Measurements from ENCODE around the gene NAV3.

The NAV3 gene

GRCh38 chr12:78167510-78167909 is 336.8 kb downstream of the NAV3 start:
- no peak overlapping the region for H3K4me3 Mint-ChIP-seq

GRCh38 chr12:78171061-78171460 is 340.4 kb downstream of the NAV3 start:
- H3K27ac Mint-ChIP-seq: no peak overlapping the region
- no peaks in the 10 kb centered on the region for H3K4me1 Mint-ChIP-seq (ENCODE audit: low read depth)
- no peaks in the 10 kb centered on the region for H3K36me3 Mint-ChIP-seq (ENCODE audit: low read depth)
- H3K27me3 Mint-ChIP-seq: no peaks in the 10 kb centered on the region
- H3K4me3 Mint-ChIP-seq: no peak overlapping the region
- H3K9me3 Mint-ChIP-seq: no peaks in the 10 kb centered on the region

More at GRCh38 chr12:78167510-78167909, 336.8 kb downstream of the NAV3 start:
- Mint-ChIP-seq H3K27me3 (no peaks in the 10 kb centered on the region), H3K36me3 (ENCODE audit: low read depth) (no peaks in the 10 kb centered on the region), H3K4me1 (ENCODE audit: low read depth) (no peaks in the 10 kb centered on the region), H3K27ac (no peak overlapping the region), H3K9me3 (no peaks in the 10 kb centered on the region)

GRCh38 chr12:78176643-78177042 is 345.9 kb downstream of the NAV3 start:
- no peak overlapping the region for H3K4me3 Mint-ChIP-seq
- H3K27ac Mint-ChIP-seq: no peak overlapping the region
- H3K9me3 Mint-ChIP-seq: no peaks in the 10 kb centered on the region
- H3K27me3 Mint-ChIP-seq: no peaks in the 10 kb centered on the region
- H3K4me1 Mint-ChIP-seq (ENCODE audit: low read depth): no peaks in the 10 kb centered on the region
- no peaks in the 10 kb centered on the region for H3K36me3 Mint-ChIP-seq (ENCODE audit: low read depth)

DNA sequence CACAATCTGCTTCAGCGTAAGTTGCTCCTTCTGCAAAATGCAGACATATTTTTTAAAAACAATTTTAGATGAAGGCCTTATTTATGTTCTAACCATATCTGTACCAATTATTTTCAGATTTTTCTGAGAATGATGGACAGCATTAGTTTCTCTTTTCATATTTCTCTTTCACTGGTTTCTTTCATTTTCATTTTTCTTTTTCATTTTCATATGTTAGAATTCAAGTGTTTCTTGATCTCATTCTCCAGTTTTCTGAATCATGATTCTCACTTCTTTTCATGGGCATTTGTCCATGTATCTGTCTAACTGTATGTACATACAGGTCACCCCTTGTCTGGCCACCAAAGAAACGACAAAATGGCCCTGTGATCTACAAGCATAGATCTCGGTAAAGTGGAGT is 346.6 kb downstream of the NAV3 start:
- Mint-ChIP-seq H3K9me3 (no peaks in the 10 kb centered on the region), H3K36me3 (ENCODE audit: low read depth) (no peaks in the 10 kb centered on the region), H3K27ac (no peak overlapping the region), H3K4me3 (no peak overlapping the region), H3K4me1 (ENCODE audit: low read depth) (no peaks in the 10 kb centered on the region), H3K27me3 (no peaks in the 10 kb centered on the region)

DNA sequence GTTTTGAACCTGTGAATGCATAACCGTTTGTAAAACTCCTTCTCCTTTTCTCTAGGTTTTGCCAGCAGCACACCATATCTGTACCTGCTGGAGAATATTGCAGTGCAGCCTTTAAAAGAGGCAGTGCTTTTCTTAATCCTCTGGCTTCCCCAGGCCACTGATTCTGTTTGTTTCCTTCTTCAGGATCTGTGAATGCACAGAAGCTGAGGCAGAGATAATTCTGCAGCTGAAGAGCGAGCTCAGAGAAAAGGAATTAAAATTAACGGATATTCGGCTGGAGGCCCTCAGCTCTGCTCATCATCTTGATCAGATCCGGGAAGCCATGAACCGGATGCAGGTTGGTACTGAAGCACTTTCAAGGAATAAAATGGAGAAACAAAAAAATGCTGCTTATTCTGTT is 348.7 kb downstream of the NAV3 start:
- H3K4me1 Mint-ChIP-seq (ENCODE audit: low read depth): no peaks in the 10 kb centered on the region
- no peak overlapping the region for H3K27ac Mint-ChIP-seq
- peaks cover 6% of the 10 kb centered on the region for H3K9me3 Mint-ChIP-seq
- no peak overlapping the region for H3K4me3 Mint-ChIP-seq
- H3K36me3 Mint-ChIP-seq (ENCODE audit: low read depth): no peaks in the 10 kb centered on the region
- H3K27me3 Mint-ChIP-seq: no peaks in the 10 kb centered on the region

DNA sequence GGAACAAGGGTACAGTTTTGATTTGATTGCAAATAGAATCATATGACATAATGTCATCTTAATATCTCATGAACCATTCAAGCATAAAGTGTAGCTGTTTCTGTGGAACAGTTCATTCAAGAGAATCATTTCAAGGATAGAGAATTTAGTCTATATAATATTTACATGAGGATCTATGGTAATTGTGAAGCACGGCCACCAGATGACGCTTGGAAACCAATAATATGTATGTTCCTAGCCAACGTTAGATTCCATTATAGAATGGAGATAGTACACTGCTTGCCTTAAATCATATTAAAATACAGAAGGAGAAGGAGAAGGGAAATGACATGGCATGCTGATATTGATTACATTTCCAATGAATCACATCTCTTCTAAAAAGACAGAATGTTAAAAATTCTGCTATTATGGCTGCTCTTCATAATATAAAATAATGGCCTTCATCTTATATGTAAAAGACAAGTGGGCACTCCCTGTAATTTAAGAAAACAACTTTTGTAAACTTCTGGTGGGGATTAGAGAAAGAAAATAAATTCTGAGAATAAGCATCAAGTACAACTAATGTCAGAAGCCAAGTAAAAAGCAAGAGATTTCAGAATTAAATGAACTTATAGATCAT is 351.0 kb downstream of the NAV3 start:
- no peaks in the 10 kb centered on the region for H3K4me1 Mint-ChIP-seq (ENCODE audit: low read depth)
- no peaks in the 10 kb centered on the region for H3K36me3 Mint-ChIP-seq (ENCODE audit: low read depth)
- peaks cover 6% of the 10 kb centered on the region for H3K9me3 Mint-ChIP-seq
- no peak overlapping the region for H3K4me3 Mint-ChIP-seq
- no peak overlapping the region for H3K27ac Mint-ChIP-seq
- H3K27me3 Mint-ChIP-seq: no peaks in the 10 kb centered on the region

DNA sequence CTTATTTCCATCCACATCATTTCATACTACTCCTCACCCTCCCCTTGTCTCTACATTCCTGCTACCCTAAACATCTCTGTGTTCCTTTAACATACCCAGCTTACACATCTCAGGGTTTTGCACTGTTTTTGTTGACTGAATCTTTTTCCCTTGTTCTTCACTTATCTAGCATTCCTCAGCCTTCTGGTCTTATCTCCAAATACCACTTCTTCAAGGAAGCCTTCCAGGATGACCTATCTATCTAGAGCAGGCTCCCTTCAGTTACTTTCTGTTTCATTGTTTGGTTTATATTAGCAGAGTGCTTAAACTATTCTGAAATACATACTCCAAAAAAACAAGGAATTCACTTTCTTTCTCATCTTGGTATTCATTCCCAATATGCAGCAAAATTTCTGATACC is 353.1 kb downstream of the NAV3 start:
- Mint-ChIP-seq H3K27ac (no peak overlapping the region), H3K36me3 (ENCODE audit: low read depth) (no peaks in the 10 kb centered on the region), H3K4me1 (ENCODE audit: low read depth) (no peaks in the 10 kb centered on the region), H3K4me3 (no peak overlapping the region), H3K9me3 (peaks cover 6% of the 10 kb centered on the region), H3K27me3 (no peaks in the 10 kb centered on the region)

DNA sequence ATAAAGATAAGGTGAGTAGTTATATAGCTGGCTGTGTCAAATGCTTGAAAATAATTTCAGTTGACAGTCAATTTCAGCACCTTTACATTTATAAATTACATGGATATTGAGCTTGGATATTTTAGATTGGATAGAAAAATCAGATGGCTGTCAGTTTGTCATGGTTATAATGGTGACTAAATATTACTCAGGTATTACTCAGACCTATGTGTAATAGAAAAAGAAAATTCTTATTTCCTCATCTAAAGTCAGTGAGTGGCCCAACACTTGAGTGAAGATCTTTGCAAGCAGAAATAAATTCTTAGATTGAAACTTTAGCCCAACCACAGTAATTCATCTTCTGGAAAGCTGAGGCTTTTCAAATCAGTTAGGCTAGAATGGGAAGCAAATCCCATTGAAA is 354.4 kb downstream of the NAV3 start:
- H3K4me3 Mint-ChIP-seq: no peak overlapping the region
- no peaks in the 10 kb centered on the region for H3K36me3 Mint-ChIP-seq (ENCODE audit: low read depth)
- no peaks in the 10 kb centered on the region for H3K4me1 Mint-ChIP-seq (ENCODE audit: low read depth)
- H3K27ac Mint-ChIP-seq: no peak overlapping the region
- peaks cover 6% of the 10 kb centered on the region for H3K9me3 Mint-ChIP-seq
- no peaks in the 10 kb centered on the region for H3K27me3 Mint-ChIP-seq

GRCh38 chr12:78185651-78186050 is 355.0 kb downstream of the NAV3 start:
- no peaks in the 10 kb centered on the region for H3K27me3 Mint-ChIP-seq
- peaks cover 6% of the 10 kb centered on the region for H3K9me3 Mint-ChIP-seq
- no peak overlapping the region for H3K4me3 Mint-ChIP-seq
- H3K4me1 Mint-ChIP-seq (ENCODE audit: low read depth): no peaks in the 10 kb centered on the region
- H3K36me3 Mint-ChIP-seq (ENCODE audit: low read depth): no peaks in the 10 kb centered on the region
- no peak overlapping the region for H3K27ac Mint-ChIP-seq

- Mint-ChIP-seq H3K4me1 (ENCODE audit: low read depth) (no peaks in the 10 kb centered on the region), H3K36me3 (ENCODE audit: low read depth) (no peaks in the 10 kb centered on the region), H3K9me3 (peaks cover 6% of the 10 kb centered on the region), H3K27ac (no peak overlapping the region), H3K4me3 (no peak overlapping the region), H3K27me3 (no peaks in the 10 kb centered on the region)
Measured at GRCh38 chr12:78186670-78187069, 356.0 kb downstream of the NAV3 start.

GRCh38 chr12:78187741-78188140 is 357.0 kb downstream of the NAV3 start:
- Mint-ChIP-seq H3K27ac (no peak overlapping the region), H3K4me3 (no peak overlapping the region), H3K36me3 (ENCODE audit: low read depth) (no peaks in the 10 kb centered on the region), H3K4me1 (ENCODE audit: low read depth) (no peaks in the 10 kb centered on the region), H3K9me3 (peaks cover 6% of the 10 kb centered on the region), H3K27me3 (no peaks in the 10 kb centered on the region)

- H3K9me3 Mint-ChIP-seq: no peaks in the 10 kb centered on the region
- no peaks in the 10 kb centered on the region for H3K27me3 Mint-ChIP-seq
- H3K27ac Mint-ChIP-seq: no peak overlapping the region
- no peaks in the 10 kb centered on the region for H3K36me3 Mint-ChIP-seq (ENCODE audit: low read depth)
- no peaks in the 10 kb centered on the region for H3K4me1 Mint-ChIP-seq (ENCODE audit: low read depth)
- no peak overlapping the region for H3K4me3 Mint-ChIP-seq
Measured at GRCh38 chr12:78189656-78190055, 359.0 kb downstream of the NAV3 start.

GRCh38 chr12:78191611-78192010 is 360.9 kb downstream of the NAV3 start:
- no peak overlapping the region for H3K27ac Mint-ChIP-seq
- no peaks in the 10 kb centered on the region for H3K9me3 Mint-ChIP-seq
- H3K4me1 Mint-ChIP-seq (ENCODE audit: low read depth): no peaks in the 10 kb centered on the region
- H3K27me3 Mint-ChIP-seq: no peaks in the 10 kb centered on the region
- no peaks in the 10 kb centered on the region for H3K36me3 Mint-ChIP-seq (ENCODE audit: low read depth)
- H3K4me3 Mint-ChIP-seq: no peak overlapping the region

DNA sequence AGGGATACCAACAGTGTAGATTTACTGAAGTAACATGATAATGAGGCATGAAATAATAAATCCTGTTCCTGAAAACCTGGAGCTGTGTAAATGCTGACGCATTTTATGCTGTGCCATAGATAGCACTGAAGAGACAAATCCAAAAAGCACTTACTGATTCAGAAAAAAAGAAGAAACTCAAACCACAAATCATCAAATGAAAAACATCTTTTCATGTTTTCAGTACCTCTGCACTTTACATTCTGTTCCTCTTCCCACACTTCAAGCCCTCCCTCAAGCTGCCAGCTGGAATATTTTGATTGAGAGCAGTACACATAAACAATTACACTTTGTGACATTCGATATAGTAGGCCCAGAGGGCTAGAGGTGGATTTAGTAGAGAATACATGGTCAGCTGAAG is 362.3 kb downstream of the NAV3 start:
- H3K27ac Mint-ChIP-seq: no peak overlapping the region

DNA sequence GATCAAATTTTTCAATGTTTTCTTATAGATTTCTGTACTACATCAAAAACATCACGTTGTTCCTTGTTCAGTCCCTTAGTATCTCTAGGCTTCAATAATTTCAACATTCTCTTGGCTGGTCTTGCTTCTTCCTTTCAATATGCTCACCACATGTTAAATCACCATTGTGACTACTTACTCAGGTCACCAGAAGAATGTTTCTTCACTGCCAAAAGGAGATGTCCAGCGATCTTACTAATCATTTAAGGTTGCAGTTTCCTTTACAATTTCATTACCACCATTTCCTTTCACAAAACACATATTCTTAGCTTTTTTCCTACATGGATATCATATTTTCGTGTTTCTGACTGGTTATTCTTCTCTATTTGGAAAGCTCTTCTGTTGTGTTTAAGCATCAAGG is 363.8 kb downstream of the NAV3 start:
- Mint-ChIP-seq H3K4me3 (no peak overlapping the region), H3K27me3 (no peaks in the 10 kb centered on the region), H3K9me3 (peaks cover 1% of the 10 kb centered on the region), H3K36me3 (ENCODE audit: low read depth) (no peaks in the 10 kb centered on the region), H3K4me1 (ENCODE audit: low read depth) (no peaks in the 10 kb centered on the region), H3K27ac (no peak overlapping the region)

More for the DNA sequence above, 362.3 kb downstream of the NAV3 start:
- no peak overlapping the region for H3K4me3 Mint-ChIP-seq
- no peaks in the 10 kb centered on the region for H3K27me3 Mint-ChIP-seq
- no peaks in the 10 kb centered on the region for H3K4me1 Mint-ChIP-seq (ENCODE audit: low read depth)
- H3K9me3 Mint-ChIP-seq: no peaks in the 10 kb centered on the region
- no peaks in the 10 kb centered on the region for H3K36me3 Mint-ChIP-seq (ENCODE audit: low read depth)

- Mint-ChIP-seq H3K4me3 (no peak overlapping the region), H3K27me3 (no peaks in the 10 kb centered on the region), H3K27ac (no peak overlapping the region), H3K4me1 (ENCODE audit: low read depth) (no peaks in the 10 kb centered on the region), H3K9me3 (peaks cover 4% of the 10 kb centered on the region), H3K36me3 (ENCODE audit: low read depth) (no peaks in the 10 kb centered on the region)
Measured at GRCh38 chr12:78198896-78199295, 368.2 kb downstream of the NAV3 start.

Measured in stimulated activated naive CD8-positive, alpha-beta T cell treated with anti-CD3 and anti-CD28 coated beads, Interleukin-15, Interleukin-2, amounts not matched to agents 100 ng/mL and 50 ng/mL, for 24 hours (primary cell).